HG02610 (cell line): ENCODE results near the gene RANBP3.

Experiments used
- ATAC-seq: cut with Tn5 transposase; IDR thresholded peaks from one replicate; pipeline ENCODE4 v1.9.1; 2021; ENCODE audit warnings: mild to moderate bottlenecking, moderate library complexity; ENCODE audit not compliant: unreplicated experiment

RANBP3 gene

DNA sequence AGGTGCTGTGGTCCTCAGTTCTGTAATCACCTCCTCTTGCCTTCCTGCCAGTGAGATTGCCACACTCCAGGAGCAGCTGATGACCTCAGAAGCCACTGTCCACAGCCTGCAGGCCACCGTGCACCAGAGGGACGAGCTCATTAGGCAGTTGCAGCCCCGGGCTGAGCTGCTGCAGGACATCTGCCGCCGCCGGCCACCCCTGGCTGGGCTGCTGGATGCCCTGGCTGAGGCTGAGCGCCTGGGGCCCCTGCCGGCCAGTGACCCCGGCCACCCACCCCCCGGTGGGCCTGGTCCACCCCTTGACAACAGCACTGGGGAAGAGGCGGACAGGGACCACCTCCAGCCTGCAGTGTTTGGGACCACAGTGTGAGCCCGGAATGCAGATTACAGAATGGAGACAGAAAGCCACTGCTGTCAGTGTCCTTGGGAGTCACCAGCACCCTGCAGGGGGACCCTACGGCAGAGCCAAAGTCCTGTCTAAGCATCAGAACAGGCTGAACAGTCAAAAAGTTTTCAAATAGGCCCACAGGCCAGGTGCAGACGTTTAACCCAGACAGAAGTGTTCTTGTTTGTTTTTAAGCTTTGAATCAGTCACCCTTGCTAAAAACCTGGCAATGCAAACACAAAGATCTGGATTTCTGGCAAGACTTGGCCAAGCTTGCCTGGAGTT is 69.0 kb downstream of the RANBP3 start:
- no peak for ATAC-seq

DNA sequence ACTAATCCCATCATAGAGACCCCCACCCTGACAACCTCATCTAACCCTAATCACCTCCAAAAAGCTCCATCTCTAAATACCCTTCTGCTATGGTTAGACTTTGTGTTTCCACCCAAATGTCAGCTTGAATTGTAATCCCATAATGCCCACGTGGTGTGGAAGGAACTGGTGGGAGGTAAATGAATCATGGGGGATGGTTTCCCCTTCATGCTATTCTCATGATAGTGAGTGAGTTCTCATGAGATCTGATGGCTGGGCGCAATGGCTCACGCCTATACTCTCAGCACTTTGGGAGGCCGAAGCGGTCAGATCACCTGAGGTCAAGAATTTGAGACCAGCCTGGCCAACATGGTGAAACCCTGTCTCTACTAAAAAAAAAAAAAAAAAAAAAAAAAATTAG is 70.7 kb downstream of the RANBP3 start:
- no peak for ATAC-seq

DNA sequence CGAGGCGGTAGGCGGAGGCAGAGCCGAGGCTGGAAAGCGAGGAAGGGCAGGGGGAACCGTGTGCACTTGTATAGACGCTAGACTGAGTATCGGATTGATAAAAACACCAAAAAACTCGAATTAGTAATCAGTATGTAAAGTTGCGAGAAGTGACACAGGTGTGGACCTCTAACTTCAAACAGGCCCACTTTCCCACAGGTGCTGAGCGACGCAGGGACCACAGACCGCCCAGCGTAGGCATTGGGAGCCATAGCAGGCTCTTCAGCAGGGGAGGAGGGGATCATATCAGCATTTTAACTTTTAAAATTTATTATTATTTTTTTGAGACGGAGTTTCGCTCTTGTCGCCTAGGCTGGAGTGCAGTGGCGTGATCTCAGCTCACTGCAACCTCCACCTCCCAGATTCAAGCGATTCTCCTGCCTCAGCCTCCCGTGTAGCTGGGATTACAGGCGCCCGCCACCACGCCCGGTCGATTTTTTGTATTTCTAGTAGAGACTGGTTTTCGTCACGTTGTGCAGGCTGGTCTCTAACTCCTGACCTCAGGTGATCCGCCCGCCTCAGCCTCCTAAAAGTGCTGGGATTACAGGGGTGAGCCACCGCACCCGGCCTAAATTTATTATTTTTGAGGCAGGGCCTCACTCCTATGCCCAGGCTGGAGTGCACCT is 72.7 kb downstream of the RANBP3 start:
- ATAC-seq, result no peak

DNA sequence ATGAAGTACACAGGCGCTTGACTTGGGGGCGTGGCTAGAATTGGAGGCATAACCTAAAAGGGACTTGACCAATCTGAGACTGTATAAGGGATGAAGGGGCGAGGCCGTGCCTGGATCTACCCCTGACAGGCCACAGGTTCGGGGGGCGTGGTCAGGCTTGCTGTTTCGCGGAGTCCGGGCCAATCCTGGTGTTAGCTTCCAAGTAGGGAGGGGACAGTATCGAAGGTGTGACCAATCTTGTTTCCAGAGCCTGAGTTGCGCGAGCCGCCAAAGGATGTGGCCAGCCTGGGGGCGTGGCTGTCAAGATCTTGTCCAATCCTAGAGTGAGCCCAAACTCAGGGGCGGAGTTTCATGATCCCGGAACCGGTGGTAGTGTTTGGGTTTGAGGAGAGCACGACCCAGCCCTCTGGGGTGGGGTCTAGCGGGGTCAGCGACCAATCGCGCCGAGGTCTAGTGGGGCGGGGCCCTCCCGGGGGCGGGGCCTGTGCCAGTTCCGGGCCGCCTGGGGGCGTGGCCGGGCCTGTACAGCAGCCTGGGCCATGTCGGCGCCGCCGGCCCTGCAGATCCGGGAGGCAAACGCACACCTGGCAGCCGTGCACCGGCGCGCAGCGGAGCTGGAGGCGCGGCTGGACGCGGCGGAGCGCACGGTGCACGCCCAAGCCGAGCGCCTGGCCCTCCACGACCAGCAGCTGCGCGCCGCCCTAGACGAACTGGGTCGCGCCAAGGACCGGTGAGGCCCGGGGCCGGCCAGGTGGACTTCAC is 73.4 kb downstream of the RANBP3 start, which contains the start of gene VMAC:
VMAC (plus strand) TSS at position 521 of the 762 bp plus-strand sequence; CDS start at position 540, 19 bp downstream.
- ATAC-seq, result peak; percentile 84

DNA sequence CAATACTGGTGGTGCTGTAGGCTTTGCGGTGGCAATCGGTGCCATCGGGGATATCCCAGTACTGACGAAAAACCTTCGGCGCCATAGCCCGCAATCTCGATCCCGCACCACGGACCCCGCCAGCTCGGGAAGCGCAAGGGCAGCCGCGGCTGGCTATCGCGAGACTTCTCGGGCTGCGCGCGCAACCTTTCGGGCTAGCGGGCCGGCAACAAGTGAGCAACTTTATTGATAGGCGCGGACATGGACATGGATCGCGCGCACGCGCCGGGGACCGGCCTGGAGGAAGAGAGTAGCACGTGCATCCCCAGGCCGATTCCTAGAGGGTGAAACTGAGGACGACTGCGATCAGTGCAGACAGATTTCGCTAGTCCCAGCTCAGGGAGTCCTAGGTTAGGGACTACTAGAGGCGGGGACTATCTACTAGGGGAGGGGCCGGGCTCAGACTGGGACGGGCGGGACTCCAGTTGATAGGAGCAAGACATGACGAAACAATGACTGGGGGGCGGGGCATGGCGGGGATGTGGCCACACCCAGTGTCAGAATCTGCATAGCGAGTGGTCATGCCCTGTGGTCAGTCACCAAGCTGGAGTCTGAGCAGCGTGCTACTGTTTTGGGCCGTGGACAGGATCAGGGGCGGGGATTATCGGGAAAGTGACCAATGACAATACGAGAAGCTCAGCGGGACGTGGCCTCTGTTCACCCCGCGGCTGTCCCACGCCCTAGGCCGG is 74.2 kb downstream of the RANBP3 start, which contains the start of gene NDUFA11:
NDUFA11 (minus strand) TSS at position 167 of the 728 bp plus-strand sequence; CDS start at position 85, 82 bp downstream.
- peak; percentile 29 for ATAC-seq

DNA sequence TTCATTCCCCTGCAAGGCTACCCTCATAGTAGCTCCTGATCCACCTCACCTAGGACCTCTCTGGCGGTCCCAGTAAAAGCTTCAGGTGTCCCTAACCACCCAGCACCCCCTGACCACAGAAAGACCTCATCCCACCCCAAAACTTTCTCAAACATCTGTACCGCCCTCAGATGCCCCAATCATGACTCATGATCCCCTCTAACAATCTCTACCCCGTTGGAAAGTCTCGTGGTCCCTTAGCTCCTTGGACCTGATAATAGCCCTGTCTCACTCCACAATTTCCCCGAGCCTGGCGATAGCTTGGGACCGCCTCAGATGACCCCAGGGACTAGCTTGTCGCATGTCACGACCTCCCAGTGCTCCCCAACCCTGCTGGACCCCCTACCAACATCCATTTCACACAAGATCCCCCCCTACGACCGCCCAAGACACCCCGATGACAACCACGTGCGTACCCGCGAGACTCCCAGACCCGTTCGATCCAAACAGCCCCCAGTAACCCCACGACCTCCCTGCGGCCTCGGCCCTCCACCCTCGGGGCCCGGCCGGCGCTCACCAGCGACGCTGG is 74.8 kb downstream of the RANBP3 start:
- ATAC-seq, result no peak

DNA sequence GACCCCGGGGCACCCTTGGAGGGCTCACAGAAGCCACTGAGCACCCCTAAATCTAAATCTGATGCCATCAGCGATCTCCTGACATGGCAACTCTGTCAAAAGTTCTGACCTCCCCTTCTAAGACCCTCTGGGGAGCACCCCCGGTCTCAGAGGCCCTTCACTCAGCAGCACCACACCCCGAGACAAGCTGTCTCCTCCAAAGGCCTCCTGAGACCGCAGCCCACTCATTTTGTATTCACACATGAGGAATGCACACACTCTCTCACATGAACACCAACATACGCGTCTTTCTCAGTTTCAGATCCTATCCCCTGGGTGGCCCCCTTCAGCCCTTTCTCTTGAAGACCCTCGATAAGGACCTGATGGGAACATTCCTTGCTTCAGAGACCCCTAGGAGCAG is 77.0 kb downstream of the RANBP3 start:
- no peak for ATAC-seq

DNA sequence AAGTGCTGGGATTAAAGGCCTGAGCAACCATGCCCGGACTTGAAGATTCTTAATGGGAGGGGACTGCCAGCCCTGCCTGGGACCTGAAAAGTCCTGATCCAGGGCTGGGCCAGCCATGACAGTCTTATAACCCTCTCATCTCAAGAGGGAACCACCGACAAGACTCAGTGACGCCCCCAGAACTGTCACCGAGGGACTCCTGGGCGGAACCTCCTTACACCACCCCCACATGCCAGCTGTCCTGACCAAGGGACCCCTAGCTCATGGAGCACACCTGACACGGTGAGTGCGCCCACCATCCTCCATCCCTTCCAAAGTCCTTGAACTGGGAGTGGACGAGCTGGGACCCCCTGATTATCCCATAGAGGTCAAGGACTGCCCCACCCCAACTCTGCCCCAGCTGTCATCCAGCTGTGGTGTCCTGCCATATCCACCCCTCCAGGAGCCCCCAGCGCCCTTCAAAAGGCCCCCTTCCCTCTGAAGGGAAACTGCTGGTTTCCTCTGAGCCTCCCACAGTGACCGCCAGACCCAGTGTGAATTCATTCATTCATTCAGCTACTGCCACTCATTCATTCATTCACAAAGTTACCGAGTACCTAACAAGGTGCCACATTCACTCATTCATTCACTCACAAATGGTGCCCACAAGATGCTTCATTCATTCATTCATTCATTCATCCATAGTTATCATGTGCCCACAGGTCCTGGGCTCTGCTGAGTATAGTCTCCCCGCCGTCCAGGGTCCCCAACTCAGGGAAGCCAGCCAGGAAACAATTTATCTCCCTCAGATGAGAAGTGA is 78.0 kb downstream of the RANBP3 start:
- no peak for ATAC-seq

DNA sequence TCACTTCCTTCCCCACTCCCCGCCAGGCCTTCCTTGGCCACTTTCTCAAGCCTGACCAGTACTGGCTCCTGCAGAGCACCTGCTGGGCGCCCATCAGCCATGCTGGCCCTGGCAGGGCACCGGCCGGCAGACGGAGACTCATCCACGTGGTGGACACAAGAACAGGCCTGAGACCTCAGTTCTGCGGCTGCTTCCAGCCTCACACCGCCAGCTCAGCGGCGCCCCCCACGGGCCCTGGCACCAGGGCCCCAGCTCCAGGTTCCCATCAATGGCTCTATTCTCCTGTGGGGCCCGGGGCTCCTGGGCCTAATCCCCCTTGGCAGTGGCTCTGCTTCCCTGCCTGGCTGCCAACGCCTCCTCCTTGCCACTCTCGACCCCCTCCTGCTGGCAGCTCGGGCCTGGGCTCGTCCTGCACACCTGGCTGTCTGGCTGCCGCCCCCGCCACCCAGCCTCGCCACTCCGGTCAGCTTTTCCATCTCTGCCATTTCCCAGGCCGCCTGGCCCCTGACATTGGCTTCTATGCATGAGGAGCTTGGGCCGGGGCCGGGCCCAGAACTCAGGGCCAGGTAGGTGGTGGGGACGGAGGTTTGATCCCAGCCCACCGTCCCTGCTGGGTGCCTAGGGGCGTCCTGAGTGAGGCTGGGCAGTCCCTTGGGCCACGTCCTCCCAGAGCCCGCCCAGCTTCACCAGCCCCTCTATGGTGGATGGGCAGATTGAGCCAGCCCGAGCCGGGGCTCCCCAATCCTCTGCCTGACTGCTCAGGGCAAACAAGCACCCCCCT is 80.6 kb downstream of the RANBP3 start:
- ATAC-seq, result no peak

DNA sequence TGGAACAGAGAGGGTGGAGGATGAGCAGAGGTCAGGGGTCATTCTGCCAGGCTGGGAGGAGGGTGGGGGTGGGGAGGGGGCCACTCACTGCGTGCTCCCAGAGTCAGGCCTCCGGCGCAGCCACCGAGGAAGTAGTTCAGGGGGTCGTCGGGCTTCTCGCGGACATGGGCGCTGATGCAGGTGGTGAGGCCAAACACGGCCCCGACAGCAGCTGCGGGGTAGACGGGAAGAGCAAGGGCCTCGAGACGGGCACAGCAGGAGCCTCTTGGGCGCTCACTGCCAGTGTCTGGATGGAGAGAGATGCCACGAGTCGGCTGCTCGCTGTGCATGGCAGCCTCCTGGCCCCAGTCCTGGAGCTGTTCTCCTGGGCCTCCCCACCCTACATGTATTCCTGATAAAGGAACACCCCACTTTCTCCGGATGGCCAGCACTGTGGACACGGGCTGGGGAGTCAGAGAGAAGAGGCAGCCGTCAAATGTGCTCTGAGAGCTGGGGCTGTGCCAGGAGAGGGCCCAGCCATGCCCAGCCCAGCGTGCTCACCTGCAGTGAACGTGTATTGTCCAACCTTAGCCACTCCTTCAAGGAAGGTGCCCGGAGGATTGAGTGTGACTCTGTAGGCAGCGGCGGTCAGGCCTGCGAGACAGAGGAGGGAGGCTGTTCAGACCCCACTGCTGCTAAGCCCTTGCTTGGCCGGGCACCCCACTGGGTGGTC is 81.4 kb downstream of the RANBP3 start:
- no peak for ATAC-seq

DNA sequence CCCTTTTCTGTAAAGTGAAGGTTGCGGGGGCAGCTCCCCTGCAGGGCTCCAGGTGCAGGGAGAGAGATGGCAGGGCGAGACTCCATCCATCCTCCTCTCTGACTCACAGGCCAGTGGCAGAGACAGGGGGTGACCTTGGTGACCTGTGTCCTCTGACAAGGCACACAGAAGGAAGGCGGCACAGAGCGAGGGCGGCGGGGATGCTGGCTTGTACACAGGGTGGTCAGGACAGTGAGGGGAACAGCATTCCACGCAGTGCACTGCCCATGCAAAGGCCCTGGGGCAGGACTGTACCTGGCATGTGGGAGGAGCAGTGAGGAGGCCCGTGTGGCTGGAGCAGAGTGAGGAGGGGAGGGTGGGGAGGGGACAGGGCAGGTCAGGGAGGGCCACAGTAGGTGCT is 82.0 kb downstream of the RANBP3 start:
- ATAC-seq, result no peak

DNA sequence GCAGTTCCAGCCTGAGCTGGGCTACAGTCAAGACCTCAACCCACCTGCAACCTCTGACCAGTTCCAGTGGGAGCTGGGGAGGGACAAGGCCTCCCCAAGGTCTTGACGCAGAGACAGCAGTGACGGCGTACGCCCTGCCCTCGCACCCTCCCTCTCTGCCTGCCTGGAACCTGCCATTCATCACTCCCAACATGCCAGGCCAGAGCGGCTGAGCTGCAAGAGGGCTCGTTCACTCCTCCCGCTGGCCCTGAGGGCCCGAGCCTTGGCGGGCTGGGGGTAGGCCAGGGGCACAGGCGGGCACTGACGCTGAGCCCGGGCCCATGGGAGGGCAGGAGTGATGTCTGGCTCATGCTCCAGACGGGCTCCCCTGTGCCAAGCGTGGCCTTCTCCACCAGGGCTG is 82.5 kb downstream of the RANBP3 start:
- no peak for ATAC-seq

DNA sequence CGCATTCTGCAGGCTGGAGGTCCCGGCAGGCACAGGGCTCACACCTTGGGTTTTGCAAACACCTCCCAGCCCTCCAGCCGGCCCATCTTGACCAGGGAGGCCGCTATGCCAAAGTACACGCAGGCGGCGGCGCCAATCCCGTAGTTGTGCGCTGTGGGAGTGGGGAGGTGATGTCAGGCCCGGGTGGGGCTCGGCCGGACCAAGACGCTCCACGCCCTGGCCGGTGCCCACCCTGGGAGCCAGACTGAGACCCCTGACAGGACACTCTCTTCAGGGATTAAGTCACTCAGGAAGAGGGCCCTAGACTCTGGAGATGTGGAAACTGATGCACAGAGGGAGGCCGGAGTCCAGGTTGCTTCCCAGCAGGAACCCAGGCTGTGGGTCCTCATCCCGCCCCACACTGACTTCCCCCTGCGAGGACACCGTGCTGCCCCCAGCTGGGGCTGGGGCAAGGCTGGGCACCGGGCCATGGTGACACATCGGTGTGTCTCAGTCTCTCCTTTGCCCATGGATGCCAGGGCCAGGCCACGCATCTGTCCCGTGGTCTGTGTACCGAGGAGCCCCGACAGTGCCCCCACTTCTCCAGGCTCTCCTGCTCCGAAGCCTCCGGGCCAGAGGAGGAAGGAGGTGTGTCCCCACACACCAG is 83.1 kb downstream of the RANBP3 start:
- no peak for ATAC-seq

DNA sequence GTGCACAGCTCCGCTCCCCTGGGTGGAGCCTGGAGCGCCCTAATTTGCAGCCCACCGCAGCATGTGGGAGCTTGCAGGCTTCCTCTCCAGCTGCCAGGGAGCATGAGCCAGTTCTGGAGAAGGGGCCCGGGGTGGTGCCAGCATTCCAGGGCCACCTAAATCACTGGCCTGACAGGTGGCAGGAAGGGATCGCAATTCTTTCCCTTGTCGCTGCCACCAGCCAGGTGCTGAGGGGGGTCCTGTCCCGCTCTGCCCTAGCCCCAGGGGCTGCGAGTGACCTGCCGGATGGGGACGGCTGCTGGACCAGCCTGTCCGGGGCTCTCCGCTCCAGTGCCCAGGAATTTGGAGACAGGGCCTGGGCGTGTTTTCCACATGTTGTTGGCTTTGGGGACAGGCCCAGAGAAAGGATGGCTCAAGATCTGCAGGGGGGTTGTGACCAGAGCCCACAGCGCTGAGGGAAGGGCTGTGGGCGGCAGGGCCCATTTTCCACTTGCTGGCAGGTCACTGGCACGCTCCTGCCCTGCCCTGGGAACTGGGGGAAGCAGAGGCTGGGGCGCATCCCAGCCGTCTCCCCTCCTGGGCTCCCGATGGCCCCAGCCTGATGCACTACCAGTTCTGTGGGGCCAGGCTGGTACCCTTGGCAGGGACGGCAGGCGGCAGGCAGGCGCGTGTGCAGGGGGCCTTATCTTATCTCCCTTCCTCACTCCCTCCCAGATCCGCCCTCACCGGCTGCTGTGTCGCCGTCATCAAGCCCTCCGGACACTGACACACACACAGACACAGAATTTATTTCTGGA is 83.8 kb downstream of the RANBP3 start:
- ATAC-seq, result no peak

DNA sequence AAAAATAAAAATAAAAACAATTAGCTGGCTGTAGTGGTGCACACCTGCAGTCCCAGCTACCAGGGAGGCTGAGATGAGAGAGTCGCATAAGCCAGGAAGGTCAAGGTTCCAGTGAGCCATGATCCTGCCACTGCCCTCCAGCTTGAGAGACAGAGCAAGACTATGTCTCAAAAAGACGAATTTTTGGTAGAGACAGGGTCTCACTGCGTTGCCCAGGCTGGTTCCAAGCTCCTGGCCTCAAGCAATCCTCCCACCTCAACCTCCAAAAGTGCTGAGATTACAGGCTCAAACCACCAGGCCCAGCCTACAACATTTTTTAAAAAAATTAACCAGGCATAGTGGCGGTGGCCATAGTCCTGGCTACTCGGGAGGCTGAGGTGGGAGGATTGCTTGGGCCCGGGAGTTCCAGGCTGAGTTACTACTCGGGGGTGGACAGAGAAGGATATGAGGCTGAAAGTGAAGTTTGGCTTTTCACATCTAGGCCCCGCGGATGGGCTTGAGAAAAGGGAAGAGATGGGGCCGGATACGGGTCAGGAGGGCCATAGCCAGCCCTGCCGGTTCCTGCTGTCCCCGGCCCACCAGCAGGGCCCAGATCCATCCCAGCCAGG is 84.5 kb downstream of the RANBP3 start:
- no peak for ATAC-seq

DNA sequence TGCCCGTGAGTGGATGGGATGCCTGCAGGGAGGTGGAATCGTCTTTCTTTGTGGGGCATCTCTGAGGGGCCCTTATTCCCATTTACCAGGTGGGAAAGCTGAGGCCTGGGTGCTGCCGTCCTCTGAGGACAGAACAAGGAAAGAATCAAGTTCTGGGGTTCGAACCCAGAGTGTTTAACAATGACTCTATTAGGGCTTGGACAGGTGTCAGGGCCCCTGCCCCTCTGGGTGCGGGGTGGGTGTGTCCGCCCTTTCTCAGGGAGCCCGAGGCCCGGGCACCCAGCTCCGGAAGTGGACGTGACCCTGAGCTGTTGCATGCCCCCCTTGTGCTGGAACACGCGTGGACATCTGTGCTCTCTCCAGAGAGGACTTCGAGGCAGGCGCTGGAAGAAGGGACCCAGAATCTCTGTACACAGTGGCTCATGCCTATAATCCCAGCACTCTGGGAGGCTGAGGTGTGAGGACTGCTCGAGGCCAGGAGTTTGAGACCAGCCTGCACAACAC is 85.1 kb downstream of the RANBP3 start:
- no peak for ATAC-seq
